ENCODE measurements around the gene EFCAB12.
A peak's percentile ranks its signal among the peaks of the same experiment; 100 is the strongest.
"Not testable (repeated sequence)": the region's sequence is repeated elsewhere in the genome, so short reads cannot be mapped to it uniquely, and the experiment has no call there.

The EFCAB12 gene

GRCh38 chr3:129421236-129421883, 7.1 kb downstream of the EFCAB12 start:
- DNase-seq (ENCODE audit: low read depth), result no peak

DNA sequence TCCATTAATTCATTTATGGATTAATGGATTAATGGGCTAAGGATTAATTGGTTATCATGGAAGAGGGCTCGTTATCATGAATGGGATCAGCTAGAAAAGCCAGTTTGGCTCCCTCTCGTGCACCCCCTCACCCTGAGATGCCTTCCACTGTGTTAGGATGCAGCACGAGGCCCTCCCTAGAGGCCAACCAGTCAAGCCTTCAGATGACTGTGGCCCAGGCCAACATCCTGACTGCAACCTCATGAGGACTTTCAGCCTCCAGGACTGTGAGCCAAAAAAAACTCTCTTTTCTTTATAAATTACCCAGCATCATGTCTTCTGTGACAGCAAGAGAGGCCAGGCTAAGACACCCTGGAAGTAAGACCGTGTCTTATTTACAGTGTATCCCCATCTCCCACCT, 9.0 kb downstream of the EFCAB12 start:
- no peak for DNase-seq (ENCODE audit: low read depth)

- no peak for DNase-seq (ENCODE audit: low read depth)
Observed at GRCh38 chr3:129418041-129418973, 10.1 kb downstream of the EFCAB12 start.

DNA sequence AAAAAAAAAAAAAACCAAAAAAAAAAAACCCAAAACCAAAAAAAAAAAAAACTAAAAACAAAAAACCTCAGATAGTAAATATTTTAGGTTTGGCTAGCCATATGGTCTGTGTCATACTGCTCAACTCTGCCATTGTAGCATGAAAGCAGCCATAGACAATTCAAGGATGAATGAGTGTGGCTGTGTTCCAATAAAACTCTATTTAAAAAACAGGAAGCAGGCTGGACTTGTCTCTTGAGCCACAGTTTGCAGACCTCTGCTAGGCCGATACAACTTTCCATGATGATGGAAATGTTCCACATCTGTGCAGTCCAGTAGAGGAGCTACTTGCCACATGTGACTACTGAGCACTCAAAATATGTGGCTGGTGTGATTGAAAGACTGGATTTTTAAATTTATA, 11.1 kb downstream of the EFCAB12 start:
- no peak for DNase-seq (ENCODE audit: low read depth)

DNA sequence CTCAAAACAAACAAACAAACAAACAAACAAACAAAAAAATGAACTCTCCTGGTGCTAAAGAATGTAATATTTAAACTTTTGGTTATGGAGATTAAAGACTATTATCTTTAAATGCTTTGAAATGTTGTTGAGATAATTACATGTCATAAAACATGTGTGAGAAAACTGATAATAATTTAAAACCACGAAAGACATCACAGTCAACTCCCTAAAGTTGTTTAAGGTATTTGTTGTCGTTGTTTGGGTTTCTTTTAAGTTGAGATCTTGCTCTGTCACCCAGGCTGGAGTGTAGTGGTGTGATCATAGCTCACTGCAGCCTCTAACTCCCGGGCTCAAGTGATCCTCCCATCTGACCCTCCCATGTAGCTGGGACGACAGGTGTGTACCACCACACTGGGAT, 12.0 kb downstream of the EFCAB12 start:
- DNase-seq (ENCODE audit: low read depth), result no peak

DNA sequence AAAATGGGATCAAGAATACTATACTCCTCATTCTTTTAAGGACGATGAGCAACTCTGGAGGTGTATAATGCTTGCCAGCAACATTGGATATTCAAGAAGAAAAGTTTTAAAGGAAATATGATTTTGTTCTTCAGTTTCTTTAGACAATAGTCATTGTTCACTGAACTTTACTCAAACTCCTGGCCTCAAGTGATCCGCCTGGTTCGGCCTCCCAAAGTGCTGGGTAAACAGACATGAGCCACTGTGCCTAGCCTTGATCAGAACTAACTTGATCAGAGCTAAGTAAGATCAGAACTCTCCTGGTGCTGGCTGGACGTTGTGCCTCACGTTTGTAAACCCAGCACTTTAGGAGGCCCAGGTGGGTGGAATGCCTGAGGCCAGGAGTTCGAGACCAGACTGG, 12.6 kb downstream of the EFCAB12 start:
- DNase-seq (ENCODE audit: low read depth), result no peak

- DNase-seq (ENCODE audit: low read depth), result no peak
Observed at GRCh38 chr3:129415378-129415777, 13.1 kb downstream of the EFCAB12 start.

DNA sequence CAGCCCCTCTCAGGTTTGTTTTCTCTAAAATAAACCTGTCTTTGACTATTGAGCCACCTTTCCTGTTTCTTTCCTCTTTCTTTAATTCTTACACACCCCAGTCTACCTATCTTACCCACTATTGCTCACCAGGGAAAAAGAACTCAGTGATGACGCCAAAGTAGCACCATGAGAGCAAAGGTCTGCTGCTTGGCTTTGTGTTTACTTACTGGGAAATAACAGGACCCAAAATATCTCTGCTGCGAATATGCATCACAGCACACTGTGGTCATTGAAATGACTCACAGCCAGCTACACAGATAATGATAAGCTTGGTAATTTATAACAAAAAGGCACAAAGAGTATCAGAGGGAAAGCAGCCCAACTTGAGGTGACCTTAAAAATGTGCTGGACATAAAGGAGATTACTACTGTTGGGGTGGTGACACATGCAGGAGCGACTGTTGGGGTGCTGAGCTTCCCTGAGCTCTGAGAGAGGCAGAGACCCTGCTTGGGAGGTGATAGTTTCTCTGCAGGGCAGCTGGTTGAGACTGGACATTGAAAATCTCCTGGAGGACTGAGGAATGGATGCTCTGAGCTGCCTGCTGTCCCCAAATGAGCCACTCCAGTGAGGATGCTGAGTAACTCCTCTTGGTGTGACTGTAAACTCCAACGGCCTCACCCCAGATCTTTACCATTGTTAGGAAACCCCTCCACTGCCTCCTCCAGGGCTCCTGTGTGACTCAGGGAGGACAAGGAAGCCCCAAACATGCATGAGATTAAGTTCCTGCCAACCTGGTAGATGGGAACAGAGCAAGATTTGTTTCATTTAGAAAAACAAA, 14.5 kb downstream of the EFCAB12 start:
- no peak for DNase-seq (ENCODE audit: low read depth)

- DNase-seq (ENCODE audit: low read depth), result not testable (repeated sequence)
Observed at GRCh38 chr3:129413238-129413637, 15.2 kb downstream of the EFCAB12 start.

DNA sequence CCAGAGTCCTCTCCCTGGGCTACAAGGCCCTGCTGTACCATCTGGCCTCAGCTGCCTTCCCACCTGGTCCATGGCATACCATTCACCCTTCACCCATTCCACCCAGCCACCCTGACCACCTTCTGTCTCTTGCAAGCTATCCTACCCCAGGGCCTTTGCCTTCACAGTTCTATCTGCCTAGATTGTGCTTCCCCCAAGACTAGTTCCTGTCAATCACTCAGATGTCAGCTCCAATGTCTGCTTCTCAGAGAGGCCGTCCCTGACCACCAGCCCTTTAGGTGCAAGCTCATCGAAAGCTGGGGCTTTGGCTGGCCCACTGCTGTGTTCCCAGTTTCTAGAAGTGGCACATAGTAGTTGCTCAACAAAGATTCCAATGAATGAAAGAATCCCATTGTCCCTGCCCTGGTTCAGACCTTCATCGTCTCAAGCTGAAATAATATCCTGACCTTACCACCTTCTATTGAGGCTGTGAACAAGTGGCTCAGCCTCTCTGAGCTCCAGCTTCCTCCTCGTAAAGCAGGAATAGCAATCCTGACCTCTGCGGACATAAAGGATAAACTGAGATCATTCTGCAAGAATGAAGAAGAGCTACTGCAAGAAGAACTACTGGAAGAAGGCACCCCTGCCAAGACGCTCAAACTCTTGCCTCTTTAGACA, 15.8 kb downstream of the EFCAB12 start:
- no peak for DNase-seq (ENCODE audit: low read depth)

DNA sequence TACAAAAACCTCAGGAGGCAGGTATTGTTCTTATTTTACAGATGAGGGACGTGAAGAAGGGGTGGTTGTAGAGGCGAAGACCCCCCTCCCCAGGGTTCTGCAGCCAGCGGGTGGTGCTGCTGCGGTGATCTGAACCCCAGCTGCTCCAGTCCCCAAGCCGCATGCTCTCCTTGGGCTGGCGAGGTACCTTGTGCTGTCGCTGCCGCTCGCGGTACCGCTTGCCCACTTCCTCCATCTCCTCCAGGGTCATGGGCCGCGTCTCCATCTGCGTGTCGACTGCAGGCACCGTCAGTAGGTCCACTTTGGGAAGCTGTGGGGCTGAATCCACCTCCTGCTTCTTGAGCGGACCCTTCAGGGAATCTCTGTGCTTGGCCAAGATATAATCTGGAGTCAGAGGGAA, 17.5 kb downstream of the EFCAB12 start:
- no peak for DNase-seq (ENCODE audit: low read depth)

- no peak for DNase-seq (ENCODE audit: low read depth)
Observed at GRCh38 chr3:129409541-129409940, 18.9 kb downstream of the EFCAB12 start.

GRCh38 chr3:129404610-129405009, 23.8 kb downstream of the EFCAB12 start:
- DNase-seq (ENCODE audit: low read depth), result no peak

- DNase-seq (ENCODE audit: low read depth), result no peak
Observed at GRCh38 chr3:129404130-129404529, 24.3 kb downstream of the EFCAB12 start.

GRCh38 chr3:129403450-129403849, 25.0 kb downstream of the EFCAB12 start:
- DNase-seq (ENCODE audit: low read depth), result no peak

GRCh38 chr3:129402616-129403015, 25.8 kb downstream of the EFCAB12 start:
- DNase-seq (ENCODE audit: low read depth), result no peak

DNA sequence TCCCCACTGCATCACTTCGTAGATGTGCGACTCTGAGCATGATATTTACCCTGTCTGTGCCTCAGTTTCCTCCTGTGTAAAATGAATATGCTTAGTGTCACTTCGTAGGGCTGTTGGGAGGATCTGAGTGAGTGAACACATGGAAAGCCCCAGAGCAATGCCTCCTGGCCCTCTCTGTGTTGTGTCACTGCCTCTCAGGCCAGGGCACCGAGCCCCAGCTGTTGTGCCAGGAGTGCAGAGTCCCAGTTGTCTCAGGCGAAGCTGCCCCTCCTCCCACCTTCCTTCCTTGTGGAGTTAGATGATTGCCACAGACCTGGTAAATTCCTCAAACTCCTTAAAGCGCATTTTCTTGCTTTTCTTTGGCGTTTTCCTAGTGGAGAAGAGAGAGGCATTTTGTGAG, 26.2 kb downstream of the EFCAB12 start:
- DNase-seq (ENCODE audit: low read depth), result no peak

DNA sequence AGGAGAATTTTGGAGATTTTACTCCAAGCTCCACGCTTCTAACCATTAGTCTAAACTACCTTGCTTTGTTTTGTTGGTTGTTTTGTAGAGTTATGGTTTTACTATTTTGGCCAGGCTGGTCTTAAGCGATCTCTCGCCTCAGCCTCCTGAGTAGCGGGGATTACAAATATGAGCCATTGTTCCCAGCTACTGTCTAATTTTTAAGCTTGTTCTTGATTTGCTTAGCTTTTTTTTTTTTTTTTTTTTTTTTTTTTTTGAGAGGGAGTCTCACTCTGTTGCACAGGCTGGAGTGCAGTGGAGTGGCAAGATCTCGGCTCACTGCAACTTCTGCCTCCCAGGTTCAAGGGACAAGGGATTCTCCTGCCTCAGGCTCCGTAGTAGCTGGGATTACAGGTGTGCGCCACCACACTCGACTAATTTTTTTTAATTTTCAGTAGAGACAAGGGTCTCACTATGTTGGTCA, 28.5 kb downstream of the EFCAB12 start:
- no peak for DNase-seq (ENCODE audit: low read depth)

DNA sequence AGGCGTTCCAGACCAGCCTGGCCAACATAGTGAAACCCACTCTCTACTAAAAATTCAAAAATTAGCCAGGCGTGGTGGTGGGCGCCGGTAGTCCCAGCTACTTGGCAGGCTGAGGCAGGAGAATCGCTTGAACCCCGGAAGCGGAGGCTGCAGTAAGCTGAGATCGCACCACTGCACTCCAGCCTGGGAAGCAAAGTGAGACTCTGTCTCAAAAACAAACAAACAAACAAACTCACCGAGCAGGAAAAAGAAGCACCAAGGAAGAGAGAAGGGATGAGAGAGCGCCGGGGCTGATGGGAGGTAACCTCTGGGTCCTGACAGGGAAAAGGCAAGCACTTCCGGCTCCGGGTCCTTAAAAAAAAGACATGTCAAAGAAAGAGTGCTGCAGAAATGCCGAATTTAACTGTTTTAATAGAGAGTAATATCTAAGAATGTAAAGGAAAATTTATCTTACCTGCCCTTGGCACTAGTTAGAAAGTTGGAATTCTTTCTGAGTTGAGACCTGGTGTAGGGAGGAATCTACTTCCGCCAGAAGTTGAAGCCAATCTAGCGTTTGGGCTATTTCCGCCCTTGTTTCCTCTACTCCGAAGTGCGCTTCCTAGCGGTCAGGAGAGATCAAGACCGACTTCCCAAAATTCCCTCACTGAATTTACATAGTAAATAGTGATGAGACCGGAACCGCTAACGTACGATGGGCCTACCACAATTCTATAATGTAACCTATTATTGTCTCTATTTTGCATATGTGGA, 29.1 kb downstream of the EFCAB12 start:
- DNase-seq (ENCODE audit: low read depth), result peak; percentile 39

GRCh38 chr3:129398803-129399144, 29.7 kb downstream of the EFCAB12 start:
- DNase-seq (ENCODE audit: low read depth), result no peak

Data from stimulated activated CD8-positive, alpha-beta memory T cell treated with anti-CD3 and anti-CD28 coated beads, Interleukin-12 subunit alpha, Interleukin-12 subunit beta, amount 100 ng/mL, for 4 hours (primary cell).